Activated CD8-positive, alpha-beta memory T cell treated with anti-CD3 and anti-CD28 coated beads for 36 hours (primary cell): ENCODE results near the gene DSCAM. TPM values are rescaled to one million over a fixed set of nuclear protein-coding genes. Genes with fewer than 3 reads are reported as not detected.

Experiments
- CTCF ChIA-PET: fragments of 350-600 bp; sonication (Branson Sonifier 250); formaldehyde crosslinking; loops from one replicate; lab custom pipeline; 2021; ENCODE audit warnings: antibody characterized with exemption; lab: Charles Lee
- POLR2A ChIA-PET: fragments of 350-600 bp; sonication (Branson Sonifier 250); formaldehyde crosslinking; loops from one replicate; lab custom pipeline; 2021; ENCODE audit warnings: antibody characterized with exemption; lab: Charles Lee
- total RNA-seq, 2 experiments: library from RNA; stranded (reverse); gene quantifications; one replicate each; pipeline ENCODE4 v1.2.3, GENCODE V29; 2021

DSCAM gene
- total RNA-seq, 2 experiments from 2014 or later, result not detected

- POLR2A ChIA-PET, result no interaction called here
These were observed 123.6 kb downstream of the DSCAM start for GRCh38 chr21:40723317-40723716.

GRCh38 chr21:40719615-40720014 is 127.3 kb downstream of the DSCAM start:
- CTCF ChIA-PET, result no interaction called here
- POLR2A ChIA-PET, result no interaction called here

More at GRCh38 chr21:40723317-40723716, 123.6 kb downstream of the DSCAM start:
- CTCF ChIA-PET, result no interaction called here

- POLR2A ChIA-PET, result no interaction called here
- CTCF ChIA-PET, result no interaction called here
These were observed 129.9 kb downstream of the DSCAM start for GRCh38 chr21:40717028-40717427.

- CTCF ChIA-PET, result no interaction called here
- POLR2A ChIA-PET, result no interaction called here
These were observed 132.4 kb downstream of the DSCAM start for GRCh38 chr21:40714536-40714935.

GRCh38 chr21:40707656-40708244 is 139.2 kb downstream of the DSCAM start:
- ChIA-PET POLR2A (no interaction called here), CTCF (interaction anchor here (0.6 kb wide), 1 partner anchor 327 kb away, joined by 3 read pairs; no protein-coding TSS in a partner anchor)

- POLR2A ChIA-PET, result no interaction called here
- CTCF ChIA-PET, result no interaction called here
These were observed 139.9 kb downstream of the DSCAM start for GRCh38 chr21:40706806-40707655.

- POLR2A ChIA-PET, result no interaction called here
- CTCF ChIA-PET, result no interaction called here
These were observed 140.8 kb downstream of the DSCAM start for GRCh38 chr21:40706176-40706575.

GRCh38 chr21:40704141-40704540 is 142.8 kb downstream of the DSCAM start:
- ChIA-PET CTCF (no interaction called here), POLR2A (no interaction called here)

- ChIA-PET CTCF (no interaction called here), POLR2A (no interaction called here)
These were observed 147.6 kb downstream of the DSCAM start for GRCh38 chr21:40699366-40699765.

- CTCF ChIA-PET, result no interaction called here
- POLR2A ChIA-PET, result no interaction called here
These were observed 150.7 kb downstream of the DSCAM start for GRCh38 chr21:40696246-40696645.

- ChIA-PET CTCF (no interaction called here), POLR2A (no interaction called here)
These were observed 157.1 kb downstream of the DSCAM start for GRCh38 chr21:40689840-40690360.

- ChIA-PET POLR2A (no interaction called here), CTCF (no interaction called here)
These were observed 157.7 kb downstream of the DSCAM start for GRCh38 chr21:40689217-40689616.

- ChIA-PET POLR2A (no interaction called here), CTCF (no interaction called here)
These were observed 158.7 kb downstream of the DSCAM start for GRCh38 chr21:40688106-40688864.

- ChIA-PET CTCF (no interaction called here), POLR2A (no interaction called here)
These were observed 159.3 kb downstream of the DSCAM start for GRCh38 chr21:40687625-40688024.

GRCh38 chr21:40686526-40686925 is 160.4 kb downstream of the DSCAM start:
- ChIA-PET POLR2A (no interaction called here), CTCF (no interaction called here)

GRCh38 chr21:40685141-40685540 is 161.8 kb downstream of the DSCAM start:
- POLR2A ChIA-PET, result no interaction called here
- CTCF ChIA-PET, result no interaction called here

- ChIA-PET CTCF (no interaction called here), POLR2A (no interaction called here)
These were observed 162.2 kb downstream of the DSCAM start for GRCh38 chr21:40684726-40685125.

GRCh38 chr21:40683349-40683748 is 163.6 kb downstream of the DSCAM start:
- ChIA-PET POLR2A (no interaction called here), CTCF (no interaction called here)

- CTCF ChIA-PET, result no interaction called here
- POLR2A ChIA-PET, result no interaction called here
These were observed 165.6 kb downstream of the DSCAM start for GRCh38 chr21:40681164-40681859.

GRCh38 chr21:40680311-40680710 is 166.6 kb downstream of the DSCAM start:
- CTCF ChIA-PET, result no interaction called here
- POLR2A ChIA-PET, result no interaction called here
